GM19468 (cell line): ENCODE data around the gene EARS2.

Experiments used
- ATAC-seq: cut with Tn5 transposase; IDR thresholded peaks from one replicate; pipeline ENCODE4 v1.9.1; 2021; ENCODE audit warnings: mild to moderate bottlenecking, moderate library complexity, moderate number of reproducible peaks; ENCODE audit not compliant: unreplicated experiment; ENCODE audit errors: extremely low read depth

Gene EARS2

GRCh38 chr16:23509441-23509754 lies 47.8 kb downstream of the EARS2 start:
- no peak for ATAC-seq

- ATAC-seq = no peak
Observed at GRCh38 chr16:23508589-23509440, 48.3 kb downstream of the EARS2 start.

- ATAC-seq = no peak
Observed at GRCh38 chr16:23506606-23506994, 50.5 kb downstream of the EARS2 start.

- ATAC-seq = no peak
Observed at GRCh38 chr16:23505671-23506605, 51.2 kb downstream of the EARS2 start.

GRCh38 chr16:23505180-23505665 lies 51.9 kb downstream of the EARS2 start:
- ATAC-seq = no peak

- peak; percentile 12 for ATAC-seq
Observed at GRCh38 chr16:23504453-23505179, 52.5 kb downstream of the EARS2 start.

- no peak for ATAC-seq
Observed at GRCh38 chr16:23504076-23504452, 53.1 kb downstream of the EARS2 start.

GRCh38 chr16:23502466-23502865 lies 54.7 kb downstream of the EARS2 start:
- ATAC-seq = no peak

- ATAC-seq = no peak
Observed at GRCh38 chr16:23501291-23501690, 55.9 kb downstream of the EARS2 start.

- no peak for ATAC-seq
Observed at GRCh38 chr16:23500862-23501225, 56.3 kb downstream of the EARS2 start.

- ATAC-seq = no peak
Observed at GRCh38 chr16:23500212-23500861, 56.8 kb downstream of the EARS2 start.

- no peak for ATAC-seq
Observed at GRCh38 chr16:23499801-23500200, 57.3 kb downstream of the EARS2 start.

- ATAC-seq = no peak
Observed at GRCh38 chr16:23498863-23499262, 58.3 kb downstream of the EARS2 start.

- ATAC-seq = no peak
Observed at GRCh38 chr16:23497543-23497868, 59.6 kb downstream of the EARS2 start.

GRCh38 chr16:23496821-23497542 lies 60.2 kb downstream of the EARS2 start:
- ATAC-seq = no peak

- no peak for ATAC-seq
Observed at GRCh38 chr16:23495671-23496070, 61.5 kb downstream of the EARS2 start.

- ATAC-seq = no peak
Observed at GRCh38 chr16:23494188-23494587, 63.0 kb downstream of the EARS2 start.

- no peak for ATAC-seq
Observed at GRCh38 chr16:23491490-23492391, 65.4 kb downstream of the EARS2 start.

GRCh38 chr16:23486480-23486879 lies 70.7 kb downstream of the EARS2 start:
- ATAC-seq = no peak
